Mesothelial cell of epicardium (in vitro differentiated cells): Measurements from ENCODE around the gene MATR3. TPM values are rescaled to one million over a fixed set of nuclear protein-coding genes. Genes with fewer than 3 reads are reported as not detected.

Experiments
- DNase-seq, 2 experiments: peaks; one replicate each; pipeline ENCODE4 v3.0.0; 2021; ENCODE audit warnings: low spot score in 2 of 2; ENCODE audit not compliant: unreplicated experiment in 2 of 2
- H3K27ac Mint-ChIP-seq: 2 replicates; pipeline ENCODE4 v1.8.0; 2021; ENCODE audit warnings: mixed read lengths
- H3K27me3 Mint-ChIP-seq: 2 replicates; pipeline ENCODE4 v1.8.0; 2021; ENCODE audit warnings: low read depth, mixed read lengths
- H3K36me3 Mint-ChIP-seq: 2 replicates; pipeline ENCODE4 v1.8.0; 2021; ENCODE audit warnings: mixed read lengths
- H3K4me1 Mint-ChIP-seq: 2 replicates; pipeline ENCODE4 v1.8.0; 2021; ENCODE audit warnings: mixed read lengths
- H3K4me3 Mint-ChIP-seq: 2 replicates; pipeline ENCODE4 v1.8.0; 2021; ENCODE audit warnings: mild to moderate bottlenecking, moderate library complexity, mixed read lengths
- H3K9me3 Mint-ChIP-seq: 2 replicates; pipeline ENCODE4 v1.8.0; 2021; ENCODE audit warnings: mixed read lengths
- total RNA-seq: library from RNA; stranded (reverse); gene quantifications from 3 replicates; pipeline ENCODE4 v1.2.1, GENCODE V29; 2021
- TF ChIP-seq, protein P1 (sequence below): fragments of 200-600 bp; sonication (generic); IDR thresholded peaks from one replicate; pipeline ENCODE4 v1.5.0; 2021; ENCODE audit warnings: antibody characterized with exemption; ENCODE audit not compliant: unreplicated experiment

Gene MATR3
- total RNA-seq, 1 donor from 2014 or later, result 318 TPM

DNA sequence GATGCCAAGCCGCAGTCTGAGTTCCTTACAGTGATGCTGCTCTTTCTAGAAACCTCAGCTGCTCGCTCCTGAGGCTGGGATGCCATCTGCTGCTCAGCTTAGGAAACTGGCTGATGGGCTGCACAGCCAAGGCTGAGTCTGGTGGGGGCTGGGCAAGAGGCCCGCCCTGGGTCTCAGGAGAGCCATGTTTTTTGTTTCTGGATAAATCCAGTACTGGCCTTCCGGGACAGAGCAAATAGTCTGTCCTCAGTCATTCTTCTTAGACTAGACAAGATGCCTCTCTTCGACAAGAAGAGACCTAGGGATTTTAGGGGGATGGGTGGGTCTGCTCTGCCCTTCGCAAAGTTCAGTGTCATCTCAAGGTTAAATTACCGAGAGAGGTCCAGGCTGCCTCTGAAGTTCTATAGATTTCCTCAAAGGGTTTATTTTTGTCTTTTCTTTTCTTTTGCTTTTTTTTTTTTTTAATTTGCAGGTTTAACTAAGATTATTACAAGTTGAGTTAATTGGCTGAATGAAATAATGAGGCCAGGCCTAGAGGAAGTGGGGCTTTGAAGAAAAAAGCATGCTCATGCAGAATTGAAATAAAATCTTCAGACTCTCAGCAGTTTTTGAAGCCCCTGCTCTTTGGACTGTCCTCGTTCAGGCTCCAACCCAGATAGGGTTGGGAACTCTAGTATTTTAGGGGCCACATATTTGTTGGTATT lies 30.6 kb upstream of the MATR3 start:
- Mint-ChIP-seq H3K27ac (peak overlapping the region; percentile 90), H3K27me3 (no peaks in the 10 kb centered on the region), H3K9me3 (no peaks in the 10 kb centered on the region), H3K4me1 (peaks cover 13% of the 10 kb centered on the region), H3K36me3 (no peaks in the 10 kb centered on the region), H3K4me3 (no peak overlapping the region)
- TF ChIP-seq, protein P1, sequence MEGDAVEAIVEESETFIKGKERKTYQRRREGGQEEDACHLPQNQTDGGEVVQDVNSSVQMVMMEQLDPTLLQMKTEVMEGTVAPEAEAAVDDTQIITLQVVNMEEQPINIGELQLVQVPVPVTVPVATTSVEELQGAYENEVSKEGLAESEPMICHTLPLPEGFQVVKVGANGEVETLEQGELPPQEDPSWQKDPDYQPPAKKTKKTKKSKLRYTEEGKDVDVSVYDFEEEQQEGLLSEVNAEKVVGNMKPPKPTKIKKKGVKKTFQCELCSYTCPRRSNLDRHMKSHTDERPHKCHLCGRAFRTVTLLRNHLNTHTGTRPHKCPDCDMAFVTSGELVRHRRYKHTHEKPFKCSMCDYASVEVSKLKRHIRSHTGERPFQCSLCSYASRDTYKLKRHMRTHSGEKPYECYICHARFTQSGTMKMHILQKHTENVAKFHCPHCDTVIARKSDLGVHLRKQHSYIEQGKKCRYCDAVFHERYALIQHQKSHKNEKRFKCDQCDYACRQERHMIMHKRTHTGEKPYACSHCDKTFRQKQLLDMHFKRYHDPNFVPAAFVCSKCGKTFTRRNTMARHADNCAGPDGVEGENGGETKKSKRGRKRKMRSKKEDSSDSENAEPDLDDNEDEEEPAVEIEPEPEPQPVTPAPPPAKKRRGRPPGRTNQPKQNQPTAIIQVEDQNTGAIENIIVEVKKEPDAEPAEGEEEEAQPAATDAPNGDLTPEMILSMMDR, result peak; percentile 31
- DNase-seq, result peak; percentile 60 to 81

DNA sequence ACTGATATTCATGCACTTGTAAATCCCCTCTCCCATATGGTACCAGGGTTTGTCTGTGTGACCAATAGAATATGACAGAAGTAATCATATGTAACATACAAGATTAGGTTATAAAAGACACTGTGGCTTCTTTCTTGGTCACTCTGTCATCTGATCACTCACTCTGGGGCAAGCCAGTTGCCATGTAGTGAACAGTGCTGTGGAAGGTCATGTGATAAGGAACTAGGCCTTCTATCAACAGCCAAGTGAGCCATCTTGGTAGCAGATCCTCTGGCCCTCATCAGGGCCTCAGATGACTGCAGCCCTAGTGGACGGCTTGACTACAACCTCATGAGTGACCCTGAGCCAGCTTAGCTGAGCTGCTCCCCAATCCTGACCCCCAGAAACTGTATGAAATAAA lies 30.0 kb upstream of the MATR3 start:
- no peaks in the 10 kb centered on the region for H3K36me3 Mint-ChIP-seq
- DNase-seq, result no peak
- no peak overlapping the region for H3K27ac Mint-ChIP-seq
- TF ChIP-seq, protein P1, result no peak
- H3K27me3 Mint-ChIP-seq, result no peaks in the 10 kb centered on the region
- H3K4me3 Mint-ChIP-seq, result no peak overlapping the region
- no peaks in the 10 kb centered on the region for H3K9me3 Mint-ChIP-seq
- peaks cover 15% of the 10 kb centered on the region for H3K4me1 Mint-ChIP-seq

DNA sequence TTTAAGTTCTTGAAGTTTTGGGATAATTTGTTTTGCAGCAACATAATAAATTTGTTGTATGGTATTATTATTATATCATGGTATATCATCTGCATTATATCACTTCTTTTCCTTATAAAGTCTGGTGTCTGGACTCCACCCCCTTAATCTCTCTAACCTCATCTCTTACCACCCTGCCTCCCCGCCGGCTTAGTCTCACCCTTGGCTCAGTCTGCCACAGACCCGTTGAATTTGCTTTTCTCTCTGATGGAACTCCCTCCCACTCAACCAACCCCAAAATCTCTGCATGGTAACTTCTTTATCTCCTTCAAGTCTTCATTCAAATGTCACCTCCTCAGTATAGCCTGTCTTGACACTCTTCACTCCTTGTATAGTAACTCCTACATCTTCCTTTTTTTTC lies 29.6 kb upstream of the MATR3 start:
- Mint-ChIP-seq H3K27ac (no peak overlapping the region), H3K4me1 (peaks cover 15% of the 10 kb centered on the region), H3K36me3 (no peaks in the 10 kb centered on the region), H3K27me3 (no peaks in the 10 kb centered on the region), H3K4me3 (no peak overlapping the region), H3K9me3 (no peaks in the 10 kb centered on the region)
- no peak for DNase-seq
- TF ChIP-seq, protein P1, result no peak

DNA sequence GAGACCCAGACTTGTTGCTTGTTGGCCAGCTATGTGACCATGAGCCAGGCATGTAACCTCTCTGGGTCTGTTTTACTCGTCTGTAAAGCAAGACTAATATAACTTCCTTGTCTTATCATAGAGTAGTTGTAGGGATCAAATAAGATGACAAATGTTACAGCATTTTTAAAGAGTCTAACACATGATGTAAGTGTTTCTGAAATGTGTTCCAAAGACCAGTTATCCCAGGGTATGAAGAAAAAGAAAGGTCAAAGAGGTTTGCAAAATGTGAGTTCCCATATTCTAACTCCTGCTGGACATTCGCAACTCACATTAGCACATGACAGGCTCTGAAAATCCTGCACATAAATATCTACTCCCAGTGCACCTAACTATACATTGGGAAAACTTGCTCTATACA lies 28.5 kb upstream of the MATR3 start:
- peaks cover 15% of the 10 kb centered on the region for H3K4me1 Mint-ChIP-seq
- H3K4me3 Mint-ChIP-seq, result no peak overlapping the region
- H3K27me3 Mint-ChIP-seq, result no peaks in the 10 kb centered on the region
- no peaks in the 10 kb centered on the region for H3K36me3 Mint-ChIP-seq
- H3K27ac Mint-ChIP-seq, result no peak overlapping the region
- TF ChIP-seq, protein P1, result no peak
- no peaks in the 10 kb centered on the region for H3K9me3 Mint-ChIP-seq
- no peak for DNase-seq

DNA sequence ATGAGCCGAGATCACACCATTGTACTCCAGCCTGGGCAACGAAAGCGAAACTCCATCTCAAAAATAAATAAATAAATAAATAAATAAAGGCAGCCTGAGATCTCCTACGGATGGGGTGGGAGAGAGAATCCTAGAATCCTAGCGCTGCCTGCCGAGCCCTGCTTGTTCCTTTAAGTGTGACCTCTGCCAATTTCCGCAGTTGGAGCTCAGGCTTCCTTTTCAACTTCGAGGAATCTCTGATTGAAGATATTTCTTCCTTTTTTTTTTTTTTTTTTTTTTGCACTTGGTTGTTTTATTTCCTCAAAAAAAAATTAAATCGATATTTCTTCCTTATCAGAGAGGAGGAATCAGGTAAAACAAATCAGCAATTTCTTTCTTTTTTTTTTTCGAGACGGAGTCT lies 27.3 kb upstream of the MATR3 start:
- Mint-ChIP-seq H3K27me3 (no peaks in the 10 kb centered on the region), H3K4me1 (peaks cover 15% of the 10 kb centered on the region), H3K27ac (no peak overlapping the region), H3K4me3 (no peak overlapping the region), H3K9me3 (no peaks in the 10 kb centered on the region), H3K36me3 (no peaks in the 10 kb centered on the region)
- no peak for DNase-seq
- TF ChIP-seq, protein P1, result no peak

DNA sequence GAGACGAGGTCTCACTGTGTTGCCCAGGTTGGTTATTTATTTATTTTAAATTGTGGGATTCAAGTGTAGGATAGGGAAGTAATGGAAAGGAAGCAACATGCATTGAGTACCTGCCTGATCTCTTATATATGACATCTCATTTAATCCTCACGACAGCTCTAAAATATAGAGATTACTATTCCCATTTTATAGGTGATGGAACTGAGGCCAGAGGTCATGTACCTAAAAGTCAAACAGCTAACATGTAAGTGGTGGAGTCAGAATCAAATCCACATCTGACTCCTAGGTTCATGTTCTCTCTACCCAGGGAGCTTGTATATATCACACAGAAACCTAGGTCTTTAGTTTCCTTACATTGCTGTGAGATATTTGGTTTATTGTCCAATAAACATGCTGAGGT lies 26.1 kb upstream of the MATR3 start:
- TF ChIP-seq, protein P1, result no peak
- H3K9me3 Mint-ChIP-seq, result no peaks in the 10 kb centered on the region
- no peak overlapping the region for H3K4me3 Mint-ChIP-seq
- H3K27ac Mint-ChIP-seq, result no peak overlapping the region
- H3K27me3 Mint-ChIP-seq, result no peaks in the 10 kb centered on the region
- DNase-seq, result no peak
- H3K4me1 Mint-ChIP-seq, result peaks cover 9% of the 10 kb centered on the region
- H3K36me3 Mint-ChIP-seq, result no peaks in the 10 kb centered on the region
